Measurements from ENCODE around the gene BTBD16.

Gene BTBD16

GRCh38 chr10:122276611-122277208 lies 5.6 kb downstream of the BTBD16 start:
- DNase-seq: no peak

DNA sequence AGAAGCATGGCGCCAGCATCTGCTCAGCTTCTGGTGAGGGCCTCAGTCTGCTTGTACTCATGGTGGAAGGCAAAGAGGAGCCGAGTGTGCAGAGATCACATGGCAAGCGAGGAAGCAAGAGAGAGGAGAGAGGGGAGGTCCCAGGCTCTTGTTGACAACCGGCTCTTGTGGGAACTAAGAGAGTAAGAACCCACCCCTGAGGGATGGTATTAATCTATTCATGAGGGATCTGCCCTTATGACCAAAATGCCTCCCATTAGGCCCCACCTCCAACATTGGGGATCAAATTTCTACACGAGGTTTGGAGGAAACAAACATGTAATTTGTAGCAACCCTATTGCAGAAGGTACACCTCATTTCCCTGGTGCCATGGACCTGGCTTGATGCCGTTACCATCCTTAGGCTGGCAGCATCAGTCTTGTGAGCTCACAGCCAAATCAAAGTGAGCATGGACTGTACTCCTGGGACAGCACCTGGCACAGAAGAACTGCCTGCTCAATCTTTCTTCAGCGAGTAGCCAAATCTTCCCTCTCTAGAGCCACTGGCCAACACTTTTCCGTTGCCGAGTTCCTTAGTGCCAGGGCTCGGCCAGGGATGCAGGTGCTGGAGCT lies 6.5 kb downstream of the BTBD16 start:
- DNase-seq: no peak

- no peak for DNase-seq
Observed at GRCh38 chr10:122279725-122280141, 8.6 kb downstream of the BTBD16 start.

DNA sequence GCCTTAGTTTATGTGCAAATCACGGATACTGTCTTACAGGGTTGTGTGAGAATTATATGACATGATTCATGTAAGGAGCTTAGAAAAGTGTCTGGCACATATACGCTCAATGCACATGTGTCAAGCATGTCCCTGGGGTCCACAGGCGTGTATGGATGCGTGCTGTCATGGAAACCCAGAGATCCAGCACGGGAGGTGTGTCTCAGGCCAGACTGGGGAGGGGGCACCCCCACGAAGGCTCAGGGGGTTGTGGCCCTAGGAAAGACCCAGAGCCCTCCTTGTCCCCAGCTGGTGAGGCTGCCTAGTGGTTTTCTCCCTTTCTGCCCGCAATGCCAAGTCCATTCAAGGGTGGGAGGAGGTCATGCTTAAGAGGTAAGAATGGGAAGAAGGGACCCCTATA lies 9.1 kb downstream of the BTBD16 start:
- no peak for DNase-seq

- no peak for DNase-seq
Observed at GRCh38 chr10:122281018-122281626, 10.0 kb downstream of the BTBD16 start.

DNA sequence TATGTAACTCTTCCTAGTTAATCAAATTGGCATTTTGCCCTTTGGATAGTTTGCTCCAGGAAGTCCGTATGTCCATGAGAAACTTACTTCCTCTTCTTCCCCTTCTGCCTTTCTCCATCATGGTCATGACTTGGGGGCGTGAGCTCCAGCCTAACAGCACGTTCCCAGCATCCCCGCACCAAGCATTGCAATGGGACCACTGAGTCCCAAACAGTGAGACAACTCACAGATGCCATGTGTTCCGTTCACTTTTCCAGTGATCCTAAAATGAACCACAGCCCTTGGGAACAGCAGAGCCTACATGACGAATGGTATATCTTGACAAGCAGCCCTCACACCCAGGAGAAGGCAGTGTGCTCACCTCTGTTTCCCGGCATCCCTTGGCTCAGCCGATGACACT lies 10.7 kb downstream of the BTBD16 start:
- no peak for DNase-seq

- no peak for DNase-seq
Observed at GRCh38 chr10:122282253-122282671, 11.2 kb downstream of the BTBD16 start.

DNA sequence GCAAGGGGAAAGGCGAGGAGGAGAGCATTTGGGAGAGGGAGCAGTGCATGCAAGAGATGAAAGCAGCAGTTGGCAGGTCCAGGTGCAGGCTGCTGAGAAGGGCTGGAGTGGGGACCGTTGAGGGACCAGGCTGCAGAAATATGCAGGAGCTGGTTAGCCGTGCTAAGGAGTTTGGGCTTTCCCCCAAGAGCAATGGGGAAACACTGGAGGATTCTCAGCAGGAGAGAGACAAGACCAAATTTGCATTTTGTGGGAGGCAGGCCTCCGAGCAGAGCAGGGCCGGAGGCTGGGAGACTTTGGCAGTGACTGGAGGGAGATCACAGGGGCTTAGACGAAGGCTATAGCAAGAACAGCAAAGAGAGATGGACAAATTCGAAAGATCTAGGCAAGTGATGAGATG lies 11.8 kb downstream of the BTBD16 start:
- no peak for DNase-seq

GRCh38 chr10:122285506-122286444 lies 14.7 kb downstream of the BTBD16 start:
- no peak for DNase-seq

DNA sequence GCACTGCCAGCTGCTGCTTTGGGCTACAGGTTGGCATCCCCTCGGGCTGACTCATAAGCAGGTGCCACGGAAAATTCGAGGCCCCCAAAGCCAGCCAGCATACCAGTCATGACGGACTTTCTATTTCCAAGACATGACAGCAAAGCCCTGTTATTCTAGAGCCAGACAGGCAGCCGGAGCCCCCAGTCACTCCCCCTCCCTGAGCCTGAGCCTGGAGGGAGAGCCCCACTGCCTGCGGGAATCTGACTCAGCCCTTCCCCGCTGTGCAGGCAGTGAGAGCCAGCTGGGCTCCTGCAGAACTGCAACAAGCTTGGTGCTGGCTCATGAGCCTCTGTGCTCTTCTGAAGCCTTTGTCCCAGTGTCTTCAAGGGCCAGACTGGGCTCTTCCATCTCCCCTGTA lies 15.8 kb downstream of the BTBD16 start:
- DNase-seq: no peak

GRCh38 chr10:122287570-122287969 lies 16.5 kb downstream of the BTBD16 start:
- DNase-seq: no peak

DNA sequence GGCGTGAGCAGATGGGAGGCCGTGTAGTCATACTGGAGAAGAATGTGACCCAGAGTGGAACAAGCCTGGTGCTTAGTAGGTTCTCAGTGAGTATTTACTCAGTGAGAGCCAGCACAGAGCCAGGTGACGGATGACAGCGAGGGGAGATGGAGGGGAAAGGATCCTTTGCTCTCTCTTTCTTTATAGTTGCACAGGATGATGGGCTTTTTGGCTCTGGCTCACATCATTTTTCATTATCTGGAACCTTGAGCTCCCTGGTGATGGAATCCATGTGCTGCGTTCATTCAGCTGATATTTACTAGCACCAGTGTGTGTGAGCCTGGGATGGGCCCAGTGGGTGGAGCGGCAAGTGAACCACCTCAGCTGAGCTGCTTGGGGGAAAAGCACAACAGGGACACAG lies 17.2 kb downstream of the BTBD16 start:
- no peak for DNase-seq

GRCh38 chr10:122288917-122289316 lies 17.8 kb downstream of the BTBD16 start:
- no peak for DNase-seq

GRCh38 chr10:122290334-122290733 lies 19.2 kb downstream of the BTBD16 start:
- DNase-seq: no peak

DNA sequence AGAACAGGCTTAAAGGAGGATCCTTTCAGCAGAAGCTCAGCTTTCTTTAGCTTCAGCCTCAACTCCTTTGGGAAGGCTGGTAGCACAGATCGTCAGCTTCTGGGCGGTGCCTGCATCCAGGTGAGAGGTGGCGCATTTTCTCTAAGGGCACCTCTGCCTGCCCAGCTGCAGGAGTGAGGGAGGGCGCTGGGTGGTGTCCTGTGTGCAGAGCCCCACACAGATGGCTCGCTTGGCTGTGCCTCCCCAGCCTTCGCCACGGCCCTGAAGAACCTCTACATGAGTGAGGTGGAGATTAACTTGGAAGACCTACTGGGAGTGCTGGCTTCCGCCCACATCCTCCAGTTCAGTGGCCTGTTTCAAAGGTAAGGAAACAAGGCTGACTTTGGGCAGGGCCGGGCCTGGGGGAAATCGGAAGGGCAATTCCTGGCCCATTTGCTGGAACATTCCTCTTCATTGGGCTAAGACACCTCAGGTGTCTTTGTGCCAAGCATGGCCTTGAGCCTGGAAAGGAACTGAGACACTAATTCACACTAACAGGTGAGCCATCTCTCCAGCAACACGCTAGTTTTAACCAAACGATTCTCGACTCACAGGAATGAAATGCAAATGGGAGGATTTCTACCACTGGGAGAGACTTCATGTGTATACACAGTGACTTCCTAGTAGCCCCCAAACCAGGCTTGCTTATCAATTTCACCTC lies 19.9 kb downstream of the BTBD16 start:
- no peak for DNase-seq

GRCh38 chr10:122291739-122292138 lies 20.6 kb downstream of the BTBD16 start:
- DNase-seq: no peak

- DNase-seq: no peak
Observed at GRCh38 chr10:122292376-122292775, 21.3 kb downstream of the BTBD16 start.

DNA sequence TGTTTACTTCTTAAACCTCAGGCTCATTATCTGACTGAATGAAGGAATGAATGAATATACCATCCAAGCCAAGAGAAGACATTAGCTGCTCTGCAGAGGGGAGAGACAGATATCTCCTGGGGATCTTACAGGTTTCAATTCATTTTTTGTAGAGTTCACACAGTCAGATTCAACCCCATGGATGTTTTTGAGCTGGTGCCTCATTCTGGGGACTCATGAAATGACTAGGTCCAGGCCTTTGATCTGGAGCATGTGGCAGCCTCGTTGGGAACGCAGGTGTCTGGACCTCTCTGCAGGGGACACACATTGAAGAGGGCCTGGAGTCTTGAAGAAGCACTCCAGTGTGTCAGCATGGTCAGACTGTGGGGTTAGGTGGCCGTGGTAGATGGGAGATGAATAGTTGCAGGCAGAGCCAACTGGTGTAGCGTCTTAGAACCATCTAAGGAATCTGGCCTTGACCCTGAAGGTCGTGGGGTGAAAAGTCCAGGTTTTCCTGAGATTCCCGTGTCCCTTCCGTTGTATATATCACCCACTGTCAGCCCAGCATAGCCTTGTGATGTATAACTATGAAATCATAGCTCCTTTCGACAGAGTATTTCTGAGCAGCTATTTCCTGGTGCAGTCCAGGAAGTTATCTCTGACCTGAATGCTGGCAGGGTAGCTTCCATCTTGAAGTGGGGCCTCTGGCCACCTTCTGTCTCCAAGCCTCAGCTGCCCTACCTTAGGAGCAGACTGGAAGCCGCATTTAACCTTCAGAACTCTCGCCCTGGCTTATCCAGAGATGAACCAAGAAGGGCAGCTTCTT lies 22.3 kb downstream of the BTBD16 start:
- DNase-seq: no peak

GRCh38 chr10:122293961-122294380 lies 22.9 kb downstream of the BTBD16 start:
- no peak for DNase-seq

DNA sequence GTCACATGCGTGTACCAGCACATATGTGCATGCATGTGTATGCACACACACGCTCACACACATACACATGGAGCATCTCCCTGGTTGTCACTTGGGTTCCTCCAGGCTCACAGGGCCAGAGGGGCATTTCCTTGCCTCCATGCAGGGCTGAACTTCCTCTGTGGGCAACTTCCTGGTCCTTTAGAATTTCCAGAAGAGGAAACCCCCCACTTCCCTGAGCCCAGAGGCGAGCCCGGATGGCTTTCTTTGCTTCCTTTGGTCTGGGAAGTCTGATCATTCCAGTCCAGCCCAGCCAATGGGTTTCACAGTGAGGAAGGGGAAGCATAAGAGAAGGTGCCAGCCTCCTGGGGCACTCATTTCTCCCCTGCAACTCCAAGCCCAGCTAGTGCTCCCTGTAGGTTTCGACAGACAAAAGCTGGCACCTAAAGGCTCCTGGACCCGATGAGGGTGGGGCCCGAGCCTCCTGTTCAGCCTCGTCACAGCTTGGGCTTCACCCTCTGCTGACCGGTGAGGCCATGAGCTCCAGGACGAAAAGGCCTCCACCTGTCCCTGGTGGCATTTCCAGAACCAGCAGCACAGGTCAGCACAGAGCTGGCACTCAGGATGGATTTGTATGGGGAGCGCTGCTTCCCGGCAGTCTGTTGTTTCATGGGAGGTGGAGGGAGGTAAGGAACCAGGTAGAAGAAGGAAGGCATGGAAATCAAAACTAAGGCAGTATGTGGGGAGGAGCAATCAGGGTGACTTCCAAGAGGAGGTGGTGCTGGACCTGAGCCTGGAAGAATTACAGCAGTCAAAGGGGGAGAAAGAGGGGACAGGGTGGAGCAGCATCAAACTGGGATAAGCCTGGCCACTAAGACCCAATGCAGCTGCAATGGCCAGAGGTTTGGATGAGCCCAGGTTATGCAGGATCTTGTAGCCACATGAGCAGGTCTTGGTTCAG lies 23.7 kb downstream of the BTBD16 start:
- DNase-seq: no peak

- DNase-seq: no peak
Observed at GRCh38 chr10:122295451-122295809, 24.3 kb downstream of the BTBD16 start.

All from activated gamma-delta T cell (primary cell).